Tibial artery (tissue), 4 donors: ENCODE measurements around the gene SHC2.
"Not testable (repeated sequence)": the region's sequence is repeated elsewhere in the genome, so short reads cannot be mapped to it uniquely, and the experiment has no call there.

ENCODE experiments used
- DNase-seq, 2 donors: peaks; one replicate each; pipeline ENCODE4 v3.0.0-alpha.2; 2019
- H3K27ac ChIP-seq, 2 donors: fragments of 200-600 bp; sonication (generic) in 1 of 2; 1 replicate in 1 of 2; 2 replicates in 1 of 2; pipeline ENCODE4 v1.5.1; 2018 to 2019; ENCODE audit warnings: mild to moderate bottlenecking in 1 of 2
- H3K27me3 ChIP-seq, 2 donors: fragments of 200-600 bp; sonication (generic) in 1 of 2; one replicate each; pipeline versions ENCODE4 v1.5.1 to v1.6.0; 2016 to 2019
- H3K36me3 ChIP-seq, 3 donors: fragments of 200-600 bp; sonication (generic) in 2 of 3; one replicate each; pipeline ENCODE4 v1.5.1; 2016 to 2019; ENCODE audit warnings: mild to moderate bottlenecking in 2 of 3
- H3K4me1 ChIP-seq, 4 donors: fragments of 200-600 bp; sonication (generic) in 2 of 4; 1 replicate in 3 of 4; 2 replicates in 1 of 4; pipeline ENCODE4 v1.5.1; 2016 to 2019
- H3K4me3 ChIP-seq, 2 donors: fragments of 200-600 bp; sonication (generic) in 1 of 2; 1 replicate in 1 of 2; 2 replicates in 1 of 2; pipeline ENCODE4 v1.5.1; 2018 to 2019; ENCODE audit warnings: mild to moderate bottlenecking in 2 of 2
- H3K9me3 ChIP-seq, 3 donors: fragments of 200-600 bp; sonication (generic) in 1 of 3; one replicate each; pipeline ENCODE4 v1.5.1; 2016 to 2019
- CTCF ChIP-seq, 2 experiments: fragments of 200-600 bp in 1 of 2; fragments of 450-650 bp in 1 of 2; IDR thresholded peaks; one replicate each; pipeline ENCODE4 v1.5.1; 2017 to 2019; ENCODE audit warnings: antibody characterized with exemption in 2 of 2, mild to moderate bottlenecking in 1 of 2, moderate library complexity in 1 of 2
- intact Hi-C: fragments of 100-400 bp; cut with DNase I; formaldehyde crosslinking; loops from one replicate; pipeline ENCODE4 v1.15.0; 2023; ENCODE audit warnings: low total_unique reads

Gene SHC2

GRCh38 chr19:384799-385169 lies 76.0 kb downstream of the SHC2 start:
- Histone ChIP-seq H3K36me3 (no peaks in the 10 kb centered on the region), H3K4me3 (no peak overlapping the region), H3K4me1 (no peaks in the 10 kb centered on the region), H3K27ac (no peak overlapping the region), H3K9me3 (no peaks in the 10 kb centered on the region), H3K27me3 (peaks cover 0 to 42% of the 10 kb centered on the region in 2 donors)
- intact Hi-C loops = no loop called here
- no peak for TF ChIP-seq CTCF (IDR thresholded peaks at IDR 0.05)
- no peak for DNase-seq

GRCh38 chr19:383922-384798 lies 76.7 kb downstream of the SHC2 start:
- no peak overlapping the region for H3K4me3 ChIP-seq
- DNase-seq = no peak
- no peak overlapping the region for H3K27ac ChIP-seq
- H3K4me1 ChIP-seq = no peaks in the 10 kb centered on the region
- no peaks in the 10 kb centered on the region for H3K36me3 ChIP-seq
- TF ChIP-seq CTCF (IDR thresholded peaks at IDR 0.05) = peak in 1 of 2 experiments; percentile 21
- intact Hi-C loops = no loop called here
- no peaks in the 10 kb centered on the region for H3K9me3 ChIP-seq
- H3K27me3 ChIP-seq = peaks cover 0 to 36% of the 10 kb centered on the region in 2 donors

- intact Hi-C loops = no loop called here
These were observed 77.8 kb downstream of the SHC2 start for GRCh38 chr19:383040-383439.

GRCh38 chr19:382578-382977 lies 78.3 kb downstream of the SHC2 start:
- intact Hi-C loops = not testable (repeated sequence)

More at GRCh38 chr19:383040-383439, 77.8 kb downstream of the SHC2 start:
- no peak for TF ChIP-seq CTCF (IDR thresholded peaks at IDR 0.05)
- Histone ChIP-seq H3K4me3 (no peak overlapping the region), H3K36me3 (no peaks in the 10 kb centered on the region), H3K9me3 (no peaks in the 10 kb centered on the region), H3K27me3 (peaks cover 0 to 28% of the 10 kb centered on the region in 2 donors), H3K4me1 (no peaks in the 10 kb centered on the region), H3K27ac (no peak overlapping the region)
- DNase-seq = no peak

GRCh38 chr19:381901-382300 lies 78.9 kb downstream of the SHC2 start:
- H3K27ac ChIP-seq, H3K4me1 ChIP-seq, DNase-seq, H3K9me3 ChIP-seq, H3K4me3 ChIP-seq, H3K36me3 ChIP-seq, intact Hi-C loops: not testable (repeated sequence)
- H3K27me3 ChIP-seq = peaks cover 0 to 24% of the 10 kb centered on the region in 2 donors

More at GRCh38 chr19:382578-382977, 78.3 kb downstream of the SHC2 start:
- DNase-seq, H3K4me1 ChIP-seq, H3K27ac ChIP-seq, H3K36me3 ChIP-seq, H3K9me3 ChIP-seq, H3K4me3 ChIP-seq: not testable (repeated sequence)
- H3K27me3 ChIP-seq = peaks cover 0 to 25% of the 10 kb centered on the region in 2 donors

GRCh38 chr19:380618-381219 lies 80.1 kb downstream of the SHC2 start:
- H3K4me1 ChIP-seq, intact Hi-C loops: not testable (repeated sequence)
- H3K27me3 ChIP-seq = peaks cover 0 to 25% of the 10 kb centered on the region in 2 donors

GRCh38 chr19:379796-380195 lies 81.0 kb downstream of the SHC2 start:
- intact Hi-C loops = no loop called here
- H3K9me3 ChIP-seq = no peaks in the 10 kb centered on the region
- no peak overlapping the region for H3K4me3 ChIP-seq
- no peaks in the 10 kb centered on the region for H3K4me1 ChIP-seq
- no peak for DNase-seq
- H3K36me3 ChIP-seq = no peaks in the 10 kb centered on the region
- H3K27me3 ChIP-seq = peaks cover 0 to 33% of the 10 kb centered on the region in 2 donors
- H3K27ac ChIP-seq = no peak overlapping the region
- TF ChIP-seq CTCF (IDR thresholded peaks at IDR 0.05) = no peak

More at GRCh38 chr19:380618-381219, 80.1 kb downstream of the SHC2 start:
- H3K27ac ChIP-seq, DNase-seq, H3K4me3 ChIP-seq, H3K36me3 ChIP-seq, H3K9me3 ChIP-seq: not testable (repeated sequence)
